ENCODE data around the gene L3MBTL4. TPM values are rescaled to one million over a fixed set of nuclear protein-coding genes. Genes with fewer than 3 reads are reported as not detected.

Gene L3MBTL4
- total RNA-seq, 6 experiments from 2014 or later = not detected

- DNase-seq = no peak
- TF ChIP-seq CTCF (IDR thresholded peaks at IDR 0.05) = no peak
- Mint-ChIP-seq H3K9me3 (peaks cover 15% of the 10 kb centered on the region), H3K27ac (no peak overlapping the region), H3K4me1 (ENCODE audit: low read depth) (no peaks in the 10 kb centered on the region), H3K4me3 (no peak overlapping the region), H3K36me3 (ENCODE audit: low read depth) (no peaks in the 10 kb centered on the region), H3K27me3 (ENCODE audit: insufficient read depth) (no peaks in the 10 kb centered on the region; the same call in none of the 2 replicates)
Observed at GRCh38 chr18:6010284-6010683, 404.4 kb downstream of the L3MBTL4 start.

- Mint-ChIP-seq H3K36me3 (ENCODE audit: low read depth) (no peaks in the 10 kb centered on the region; the same call in 1 of the 2 replicates), H3K4me3 (no peak overlapping the region), H3K4me1 (ENCODE audit: low read depth) (no peaks in the 10 kb centered on the region), H3K27ac (no peak overlapping the region), H3K27me3 (ENCODE audit: insufficient read depth) (no peaks in the 10 kb centered on the region; the same call in none of the 2 replicates), H3K9me3 (peaks cover 16% of the 10 kb centered on the region)
- TF ChIP-seq CTCF (IDR thresholded peaks at IDR 0.05) = no peak
- DNase-seq = no peak
Observed at GRCh38 chr18:6009756-6010155, 405.0 kb downstream of the L3MBTL4 start.

- Mint-ChIP-seq H3K4me3 (no peak overlapping the region), H3K4me1 (ENCODE audit: low read depth) (no peaks in the 10 kb centered on the region), H3K36me3 (ENCODE audit: low read depth) (no peaks in the 10 kb centered on the region; the same call in 1 of the 2 replicates), H3K9me3 (peaks cover 30% of the 10 kb centered on the region), H3K27me3 (ENCODE audit: insufficient read depth) (no peaks in the 10 kb centered on the region; the same call in none of the 2 replicates), H3K27ac (no peak overlapping the region)
- TF ChIP-seq CTCF (IDR thresholded peaks at IDR 0.05) = no peak
- no peak for DNase-seq
Observed at GRCh38 chr18:6004683-6005082, 410.0 kb downstream of the L3MBTL4 start.

DNA sequence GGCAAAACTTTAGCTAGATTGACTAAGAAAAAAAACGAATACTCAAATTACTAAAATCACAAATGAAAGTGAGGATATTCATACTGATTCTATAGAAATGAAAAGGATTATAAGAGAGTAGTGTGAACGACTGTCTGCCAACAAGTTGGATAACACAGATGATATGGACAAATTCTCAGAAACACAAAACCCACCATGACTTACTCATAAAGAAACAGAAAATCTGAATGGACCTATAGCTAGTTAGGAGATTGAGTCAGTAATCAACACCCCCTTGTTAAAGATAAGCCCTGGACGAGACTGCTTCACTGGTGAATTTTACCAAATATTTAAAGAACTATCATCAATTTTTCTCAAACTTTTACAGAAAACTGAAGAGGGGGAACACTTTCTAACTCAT, 410.6 kb downstream of the L3MBTL4 start:
- no peak for DNase-seq
- no peak for TF ChIP-seq CTCF (IDR thresholded peaks at IDR 0.05)
- no peak overlapping the region for H3K4me3 Mint-ChIP-seq

GRCh38 chr18:6001867-6002266, 412.8 kb downstream of the L3MBTL4 start:
- H3K4me3 Mint-ChIP-seq = no peak overlapping the region
- no peaks in the 10 kb centered on the region for H3K27me3 Mint-ChIP-seq (ENCODE audit: insufficient read depth)
- no peak for DNase-seq
- no peak for TF ChIP-seq CTCF (IDR thresholded peaks at IDR 0.05)
- no peak overlapping the region for H3K27ac Mint-ChIP-seq
- H3K4me1 Mint-ChIP-seq (ENCODE audit: low read depth) = no peaks in the 10 kb centered on the region
- H3K9me3 Mint-ChIP-seq = peaks cover 40% of the 10 kb centered on the region
- H3K36me3 Mint-ChIP-seq (ENCODE audit: low read depth) = no peaks in the 10 kb centered on the region; the same call in 1 of the 2 replicates

More for the DNA sequence above, 410.6 kb downstream of the L3MBTL4 start:
- Mint-ChIP-seq H3K36me3 (ENCODE audit: low read depth) (no peaks in the 10 kb centered on the region; the same call in 1 of the 2 replicates), H3K27me3 (ENCODE audit: insufficient read depth) (no peaks in the 10 kb centered on the region; the same call in 1 of the 2 replicates), H3K9me3 (peaks cover 36% of the 10 kb centered on the region), H3K27ac (no peak overlapping the region), H3K4me1 (ENCODE audit: low read depth) (no peaks in the 10 kb centered on the region)

DNA sequence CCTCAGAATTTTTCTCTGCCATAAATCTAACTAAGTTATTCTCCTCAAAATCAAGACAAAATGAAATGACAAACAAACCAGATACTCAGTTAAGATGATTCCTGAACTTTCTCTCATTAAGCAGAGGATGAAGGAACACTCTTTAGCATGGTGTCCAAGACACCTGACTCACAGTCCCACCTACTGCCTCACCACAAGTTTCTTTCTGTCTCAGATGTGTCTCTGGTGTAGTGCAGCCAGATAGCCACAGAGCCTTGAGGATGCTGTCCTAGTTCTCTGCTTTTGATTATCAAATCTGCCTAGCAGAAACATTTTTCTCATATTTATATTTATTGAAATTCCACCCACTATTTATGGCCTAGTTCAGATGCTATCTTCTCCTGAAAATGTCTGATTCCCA, 415.8 kb downstream of the L3MBTL4 start:
- H3K4me3 Mint-ChIP-seq = no peak overlapping the region
- peaks cover 33% of the 10 kb centered on the region; the same call in 1 of the 2 replicates for H3K9me3 Mint-ChIP-seq
- no peaks in the 10 kb centered on the region for H3K27me3 Mint-ChIP-seq (ENCODE audit: insufficient read depth)
- no peak for TF ChIP-seq CTCF (IDR thresholded peaks at IDR 0.05)
- no peaks in the 10 kb centered on the region for H3K4me1 Mint-ChIP-seq (ENCODE audit: low read depth)
- DNase-seq = no peak
- H3K36me3 Mint-ChIP-seq (ENCODE audit: low read depth) = no peaks in the 10 kb centered on the region
- no peak overlapping the region for H3K27ac Mint-ChIP-seq
